Measurements from ENCODE around the gene MYL2.
"Not testable (repeated sequence)": the region's sequence is repeated elsewhere in the genome, so short reads cannot be mapped to it uniquely, and the experiment has no call there.

MYL2 gene, protein sequence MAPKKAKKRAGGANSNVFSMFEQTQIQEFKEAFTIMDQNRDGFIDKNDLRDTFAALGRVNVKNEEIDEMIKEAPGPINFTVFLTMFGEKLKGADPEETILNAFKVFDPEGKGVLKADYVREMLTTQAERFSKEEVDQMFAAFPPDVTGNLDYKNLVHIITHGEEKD

DNA sequence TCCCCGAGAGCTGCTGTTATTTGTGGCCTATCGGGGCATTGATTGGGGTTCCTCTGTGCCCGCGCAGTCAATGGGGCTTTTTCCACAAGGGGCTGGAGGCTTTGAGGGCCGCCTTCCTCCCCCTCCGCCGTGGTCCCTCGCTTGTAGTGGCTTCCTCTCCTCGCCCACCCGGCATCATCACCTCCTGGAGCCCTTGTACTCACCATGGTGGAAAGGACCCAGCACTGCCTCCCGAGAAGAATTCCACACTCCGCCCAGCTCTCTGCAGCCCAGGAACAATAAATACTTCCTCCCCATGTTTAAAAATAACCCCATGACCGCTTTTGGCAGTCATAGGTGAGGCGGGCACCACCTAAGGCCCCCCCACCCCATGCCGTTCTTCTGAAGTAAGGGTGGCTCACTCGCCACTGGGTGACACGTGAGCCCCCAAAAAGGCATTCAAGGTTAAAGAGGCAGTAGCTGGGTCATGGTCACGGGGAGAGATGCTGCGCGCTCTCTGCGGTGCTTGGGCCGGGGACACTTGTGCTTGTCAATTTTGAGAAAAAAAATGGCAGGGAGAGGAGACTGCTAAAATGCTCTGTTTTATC is at the start of gene MYL2:
MYL2 (minus strand) TSS at position 256 of the 587 bp plus-strand sequence; CDS start at position 206, 50 bp downstream.
- no peak within 1 kb of the TSS for H3K27ac ChIP-seq
- no peak for DNase-seq (ENCODE audit: low spot score)
- H3K4me3 ChIP-seq, result no peak within 1 kb of the TSS
- TF ChIP-seq, protein P1, sequence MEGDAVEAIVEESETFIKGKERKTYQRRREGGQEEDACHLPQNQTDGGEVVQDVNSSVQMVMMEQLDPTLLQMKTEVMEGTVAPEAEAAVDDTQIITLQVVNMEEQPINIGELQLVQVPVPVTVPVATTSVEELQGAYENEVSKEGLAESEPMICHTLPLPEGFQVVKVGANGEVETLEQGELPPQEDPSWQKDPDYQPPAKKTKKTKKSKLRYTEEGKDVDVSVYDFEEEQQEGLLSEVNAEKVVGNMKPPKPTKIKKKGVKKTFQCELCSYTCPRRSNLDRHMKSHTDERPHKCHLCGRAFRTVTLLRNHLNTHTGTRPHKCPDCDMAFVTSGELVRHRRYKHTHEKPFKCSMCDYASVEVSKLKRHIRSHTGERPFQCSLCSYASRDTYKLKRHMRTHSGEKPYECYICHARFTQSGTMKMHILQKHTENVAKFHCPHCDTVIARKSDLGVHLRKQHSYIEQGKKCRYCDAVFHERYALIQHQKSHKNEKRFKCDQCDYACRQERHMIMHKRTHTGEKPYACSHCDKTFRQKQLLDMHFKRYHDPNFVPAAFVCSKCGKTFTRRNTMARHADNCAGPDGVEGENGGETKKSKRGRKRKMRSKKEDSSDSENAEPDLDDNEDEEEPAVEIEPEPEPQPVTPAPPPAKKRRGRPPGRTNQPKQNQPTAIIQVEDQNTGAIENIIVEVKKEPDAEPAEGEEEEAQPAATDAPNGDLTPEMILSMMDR (IDR thresholded peaks at IDR 0.05), result no peak

DNA sequence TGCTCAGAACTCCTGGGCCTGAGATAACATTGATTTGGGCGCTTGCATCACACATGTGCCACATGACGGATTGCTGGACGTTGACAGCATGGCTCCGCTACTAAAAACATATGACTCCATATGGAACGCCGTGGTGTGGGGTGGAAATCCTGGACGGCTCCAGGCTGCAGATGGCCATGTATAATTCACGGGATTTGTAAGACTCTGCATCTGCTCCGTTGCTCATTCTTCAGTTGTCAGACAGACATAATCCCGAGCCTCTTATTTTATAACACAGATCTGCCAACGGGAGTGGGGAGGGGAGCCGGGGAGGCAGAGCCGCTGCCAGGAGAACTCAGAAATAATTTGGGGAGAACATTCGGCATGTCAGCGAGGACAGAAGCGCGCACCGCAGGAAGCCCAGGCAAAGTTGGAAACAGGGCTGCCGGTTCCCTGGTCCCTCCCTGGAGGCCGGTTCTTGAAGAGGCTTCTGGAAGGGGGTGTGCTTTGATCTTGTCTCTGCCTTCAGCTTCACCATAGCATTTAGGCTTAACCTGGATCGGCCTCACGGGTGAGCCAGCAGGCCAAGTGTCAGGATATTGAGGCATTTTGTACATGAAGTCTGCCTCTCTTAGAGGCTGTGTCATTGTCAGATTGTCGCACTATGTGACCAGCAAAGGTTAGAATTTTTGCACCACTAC is 45.8 kb upstream of the MYL2 start:
- H3K27ac ChIP-seq, result no peak overlapping the region
- no peak overlapping the region for H3K4me3 ChIP-seq
- TF ChIP-seq, protein P1 (IDR thresholded peaks at IDR 0.05), result no peak
- no peak for DNase-seq (ENCODE audit: low spot score)

DNA sequence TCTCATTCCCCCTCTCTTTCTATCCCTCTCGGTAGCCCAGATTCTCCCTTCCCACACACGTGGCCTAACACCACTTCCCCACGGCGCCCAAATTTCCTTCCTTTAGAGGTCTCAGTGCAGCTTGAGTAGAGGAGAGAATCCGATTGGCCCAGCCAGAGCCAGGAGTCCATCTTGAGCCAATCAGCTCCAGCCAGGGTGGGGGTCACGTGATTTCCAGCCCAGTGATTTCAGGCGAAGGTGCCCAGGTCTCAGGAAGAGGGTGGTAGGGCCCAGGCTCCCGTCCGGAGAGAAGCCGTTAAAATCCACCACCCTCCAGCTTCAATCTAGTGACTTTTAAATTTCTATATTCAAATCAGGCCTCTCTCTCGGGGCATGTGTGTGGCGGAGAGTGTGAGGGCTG is 45.2 kb upstream of the MYL2 start:
- Histone ChIP-seq H3K27ac (no peak overlapping the region), H3K4me3 (no peak overlapping the region)
- no peak for DNase-seq (ENCODE audit: low spot score)
- TF ChIP-seq, protein P1 (IDR thresholded peaks at IDR 0.05), result no peak

DNA sequence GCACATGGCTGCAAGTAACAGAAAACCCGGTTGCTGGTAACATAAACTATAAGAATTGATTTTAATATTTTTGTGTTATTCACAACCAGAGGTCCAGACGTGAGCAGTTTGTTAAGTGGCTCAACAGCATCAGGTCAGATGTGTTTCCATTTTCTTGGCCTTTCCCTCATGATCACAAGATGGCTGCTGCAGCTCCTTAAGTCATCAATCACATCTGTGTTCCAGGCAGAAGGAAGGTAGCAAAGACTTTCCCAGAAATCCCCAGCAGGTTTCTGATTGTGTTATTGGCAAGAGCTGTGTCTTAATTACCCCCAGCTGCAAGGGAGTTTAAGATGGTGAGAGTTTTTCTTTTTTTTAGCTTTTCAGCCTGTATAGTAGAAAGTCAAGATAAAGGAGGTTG is 40.4 kb upstream of the MYL2 start:
- DNase-seq (ENCODE audit: low spot score), result no peak
- no peak overlapping the region for H3K27ac ChIP-seq
- TF ChIP-seq, protein P1 (IDR thresholded peaks at IDR 0.05), result no peak
- no peak overlapping the region for H3K4me3 ChIP-seq

DNA sequence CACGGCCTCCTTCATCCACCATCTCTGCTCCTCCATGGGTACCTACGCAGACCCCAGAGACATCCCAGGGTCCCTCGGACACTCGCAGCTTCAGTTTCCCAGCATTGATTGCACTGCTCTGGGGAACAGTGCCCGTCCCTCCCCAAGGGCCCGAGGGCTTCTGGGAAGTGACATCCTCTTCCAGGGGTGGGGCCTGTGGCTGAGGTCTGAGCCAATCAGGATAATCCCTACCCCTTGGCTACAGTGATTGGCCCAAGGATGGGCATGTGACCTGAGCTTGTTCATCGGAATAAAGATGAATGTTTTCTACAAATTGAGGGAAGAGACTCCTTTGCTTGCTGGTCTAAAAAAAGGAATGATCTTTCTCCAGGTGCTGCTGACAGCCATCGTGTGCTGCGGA is 37.3 kb upstream of the MYL2 start:
- Histone ChIP-seq H3K4me3 (no peak overlapping the region), H3K27ac (no peak overlapping the region)
- TF ChIP-seq, protein P1 (IDR thresholded peaks at IDR 0.05), result no peak
- no peak for DNase-seq (ENCODE audit: low spot score)

DNA sequence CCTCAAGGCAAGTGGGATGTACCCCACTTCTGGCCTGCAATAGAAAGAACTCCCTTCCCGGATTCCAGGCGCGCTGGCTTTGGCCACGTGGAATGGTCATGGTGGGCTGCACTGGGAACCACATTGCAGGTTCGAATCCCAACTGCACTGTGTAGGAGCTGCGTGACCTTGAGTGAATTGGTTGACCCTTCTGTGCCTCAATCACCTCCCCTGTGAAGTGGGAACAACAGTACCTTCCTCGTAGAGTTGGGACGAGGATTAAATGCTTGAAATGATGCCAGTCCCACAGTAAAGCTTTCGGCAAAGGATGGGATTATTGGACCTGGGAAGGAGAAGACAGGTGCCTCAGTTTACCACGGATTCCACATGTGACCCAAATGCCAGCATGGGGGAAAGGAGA is 36.8 kb upstream of the MYL2 start:
- TF ChIP-seq, protein P1 (IDR thresholded peaks at IDR 0.05), result no peak
- Histone ChIP-seq H3K4me3 (no peak overlapping the region), H3K27ac (no peak overlapping the region)
- DNase-seq (ENCODE audit: low spot score), result no peak

DNA sequence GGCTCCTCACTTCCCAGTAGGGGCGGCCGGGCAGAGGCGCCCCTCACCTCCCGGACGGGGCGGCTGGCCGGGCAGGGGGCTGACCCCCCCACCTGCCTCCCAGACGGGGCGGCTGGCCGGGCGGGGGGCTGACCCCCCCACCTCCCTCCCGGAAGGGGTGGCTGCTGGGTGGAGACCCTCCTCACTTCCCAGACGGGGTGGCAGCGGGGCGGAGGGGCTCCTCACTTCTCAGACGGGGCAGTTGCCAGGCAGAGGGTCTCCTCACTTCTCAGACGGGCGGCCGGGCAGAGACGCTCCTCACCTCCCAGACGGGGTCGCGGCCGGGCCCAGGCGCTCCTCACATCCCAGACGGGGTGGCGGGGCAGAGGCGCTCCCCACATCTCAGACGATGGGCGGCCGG is 30.5 kb upstream of the MYL2 start:
- not testable (repeated sequence) for DNase-seq (ENCODE audit: low spot score); H3K27ac ChIP-seq

DNA sequence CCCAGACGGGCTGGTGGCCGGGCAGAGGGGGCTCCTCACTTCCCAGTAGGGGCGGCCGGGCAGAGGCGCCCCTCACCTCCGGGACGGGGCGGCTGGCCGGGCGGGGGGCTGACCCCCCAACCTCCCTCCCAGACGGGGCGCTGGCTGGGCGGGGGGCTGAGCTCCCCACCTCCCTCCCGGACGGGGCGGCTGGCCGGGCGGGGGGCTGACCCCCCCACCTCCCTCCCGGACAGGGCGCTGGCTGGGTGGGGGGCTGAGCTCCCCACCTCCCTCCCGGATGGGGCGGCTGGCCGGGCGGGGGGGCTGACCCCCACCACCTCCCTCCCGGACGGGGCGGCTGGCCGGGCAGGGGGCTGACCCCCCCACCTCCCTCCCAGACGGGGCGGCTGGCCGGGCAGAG is 30.1 kb upstream of the MYL2 start:
- H3K27ac ChIP-seq; H3K4me3 ChIP-seq; DNase-seq (ENCODE audit: low spot score): not testable (repeated sequence)

More for the DNA sequence above, 30.5 kb upstream of the MYL2 start:
- not testable (repeated sequence) for H3K4me3 ChIP-seq
